ENCODE data around the gene HMGA1.
"Not testable (repeated sequence)": the region's sequence is repeated elsewhere in the genome, so short reads cannot be mapped to it uniquely, and the experiment has no call there.

The HMGA1 gene

DNA sequence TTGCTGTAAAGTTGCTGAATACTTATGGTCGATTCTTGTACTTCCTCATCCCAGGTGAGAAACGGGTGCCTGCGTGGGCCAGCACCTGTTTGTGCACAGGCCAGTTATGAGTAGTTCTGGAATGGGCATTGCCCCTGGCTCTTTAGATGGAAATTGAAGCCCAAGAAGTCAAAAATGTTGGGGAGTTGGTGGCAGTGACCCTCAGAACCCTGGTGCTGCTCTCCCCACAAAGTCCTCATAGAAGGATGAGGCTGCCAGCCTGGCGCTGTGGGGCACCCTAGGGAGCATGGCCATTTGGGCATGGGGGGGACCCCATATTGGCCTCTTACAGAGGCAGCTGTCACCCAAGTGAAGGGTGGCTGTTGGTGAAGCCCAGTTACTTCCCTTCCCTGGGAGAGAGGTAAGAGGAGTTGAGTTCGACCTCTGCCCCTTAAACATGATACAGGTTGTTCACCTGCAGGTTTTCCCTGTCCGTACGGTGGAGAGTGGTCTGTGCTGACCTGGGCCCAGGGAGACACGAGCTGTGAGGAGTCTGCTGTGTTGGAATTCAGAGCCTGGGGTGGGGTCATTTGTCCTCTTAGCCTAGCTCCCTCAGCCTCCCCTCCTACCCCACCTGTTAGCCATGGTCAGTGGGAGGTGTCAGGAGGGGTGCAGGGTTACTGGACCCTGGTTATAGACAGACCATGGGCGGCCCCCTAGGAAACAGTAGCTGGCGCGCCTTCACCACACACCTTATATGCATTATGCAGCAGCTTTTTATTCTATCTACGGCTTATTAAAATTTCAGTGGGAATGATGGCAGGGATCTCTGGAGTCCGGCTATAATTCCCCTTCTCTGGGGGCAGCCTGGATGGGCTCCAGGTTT lies 4.9 kb downstream of the HMGA1 start:
- DNase-seq: no peak

DNA sequence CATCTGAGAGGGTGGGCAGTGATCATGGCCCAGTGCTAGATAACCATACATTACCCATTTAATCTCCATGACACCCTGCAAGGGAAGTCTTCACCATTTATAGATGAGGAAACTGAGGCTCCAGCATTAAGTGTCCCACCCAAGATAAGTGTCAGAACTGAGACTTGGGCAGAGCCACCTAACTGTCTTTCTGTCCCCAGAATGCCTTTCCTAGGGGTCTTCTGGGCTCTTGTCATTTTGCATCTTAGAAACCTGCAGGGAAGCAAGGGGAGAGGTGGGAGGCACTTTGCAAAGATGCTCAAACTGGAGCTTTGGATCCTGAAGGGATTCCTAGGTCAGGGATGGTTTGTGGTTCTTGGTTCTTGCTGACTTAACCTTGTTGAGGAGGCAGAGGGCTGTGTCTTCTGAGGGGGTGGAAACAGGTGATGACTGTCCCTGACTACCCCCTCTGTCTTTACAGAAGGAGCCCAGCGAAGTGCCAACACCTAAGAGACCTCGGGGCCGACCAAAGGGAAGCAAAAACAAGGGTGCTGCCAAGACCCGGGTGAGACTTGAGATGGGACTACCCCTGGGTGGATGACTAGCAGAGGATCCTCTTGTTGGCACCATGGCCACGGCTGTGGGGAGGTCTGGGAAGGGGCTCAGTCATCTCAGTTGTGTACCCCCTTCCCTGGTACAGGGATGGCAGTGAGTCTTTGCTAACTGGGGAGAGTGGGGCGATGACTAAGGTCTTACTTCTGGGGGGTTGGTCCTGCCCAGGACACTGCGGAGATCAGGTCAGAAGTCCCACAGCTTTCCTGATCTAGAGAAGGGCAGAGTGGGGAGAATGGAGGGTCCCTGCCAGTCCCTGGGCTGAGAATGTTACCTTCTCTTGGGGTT lies 5.8 kb downstream of the HMGA1 start:
- no peak for DNase-seq

DNA sequence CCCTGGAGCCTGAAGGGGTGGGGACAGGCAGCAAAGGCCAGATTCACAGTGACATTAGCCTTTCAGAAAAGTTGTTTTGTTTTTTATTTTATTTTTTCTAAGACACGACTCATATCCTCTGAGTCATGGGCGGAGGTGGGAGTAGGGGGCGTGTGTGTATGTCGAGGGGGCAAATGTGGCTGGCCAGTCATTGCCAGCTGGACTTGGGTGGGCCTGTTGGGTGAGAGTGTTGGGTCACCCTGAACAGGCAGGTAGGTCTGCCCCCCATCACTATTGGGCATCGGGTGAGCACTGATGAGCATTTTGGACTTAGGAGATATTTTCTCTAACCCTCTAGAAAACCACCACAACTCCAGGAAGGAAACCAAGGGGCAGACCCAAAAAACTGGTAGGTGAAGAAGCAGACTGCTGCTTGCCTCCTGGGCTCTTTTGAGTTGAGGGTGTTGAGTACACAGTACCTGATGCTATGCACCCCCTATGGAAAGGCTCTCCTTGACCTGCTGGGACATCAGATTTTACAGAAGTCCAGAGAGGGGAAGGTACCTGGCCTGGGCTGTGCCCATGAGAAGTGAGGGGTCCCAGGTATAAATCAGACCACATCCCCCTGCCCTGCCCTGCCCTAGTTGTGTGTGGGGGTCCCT lies 6.6 kb downstream of the HMGA1 start:
- DNase-seq: no peak

DNA sequence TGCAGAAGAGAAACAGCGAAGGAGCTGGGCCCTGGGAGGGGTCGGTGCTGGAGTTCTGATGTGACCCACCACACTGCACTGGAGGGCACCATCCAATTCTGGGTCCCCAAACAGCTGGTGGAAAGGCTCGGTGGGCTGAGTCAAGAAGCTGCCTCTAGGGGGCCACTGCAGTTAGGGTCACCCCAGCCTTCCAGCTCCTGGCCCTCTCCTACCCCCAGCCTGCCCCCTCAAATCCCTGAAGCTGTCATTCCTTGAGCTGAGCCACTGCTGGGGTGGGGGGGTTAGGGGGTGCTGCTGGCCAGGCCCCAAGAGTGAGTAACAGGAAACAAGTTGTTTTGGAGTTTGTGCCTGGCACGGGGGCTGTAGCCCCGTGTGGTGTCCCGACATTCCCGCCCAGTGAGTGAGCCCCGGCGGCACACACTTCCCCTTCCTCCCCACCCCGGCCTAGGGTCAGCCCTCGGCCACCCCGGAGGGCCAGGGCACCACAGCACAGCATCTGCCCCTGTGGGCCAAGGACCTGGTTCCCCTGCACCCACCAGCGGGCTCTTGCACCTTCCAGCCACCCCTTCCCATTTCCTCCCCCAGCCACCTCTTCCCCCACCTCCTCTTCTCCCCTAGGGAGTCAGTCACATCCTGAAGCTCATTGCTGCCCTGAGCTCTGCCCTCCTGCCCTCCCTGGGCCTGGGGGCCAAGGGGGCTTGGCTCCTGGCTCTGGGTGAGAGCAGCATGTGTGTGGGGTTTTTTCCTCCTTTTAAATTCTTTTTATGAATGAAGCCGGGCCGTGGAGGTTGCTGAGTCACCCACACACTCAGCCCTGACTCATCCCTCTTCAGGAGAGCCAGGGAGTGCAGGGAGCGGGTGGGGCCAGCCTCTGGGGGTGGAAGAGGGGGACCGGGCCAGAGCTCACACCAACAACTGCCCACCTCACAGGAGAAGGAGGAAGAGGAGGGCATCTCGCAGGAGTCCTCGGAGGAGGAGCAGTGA lies 7.5 kb downstream of the HMGA1 start:
- no peak for DNase-seq

DNA sequence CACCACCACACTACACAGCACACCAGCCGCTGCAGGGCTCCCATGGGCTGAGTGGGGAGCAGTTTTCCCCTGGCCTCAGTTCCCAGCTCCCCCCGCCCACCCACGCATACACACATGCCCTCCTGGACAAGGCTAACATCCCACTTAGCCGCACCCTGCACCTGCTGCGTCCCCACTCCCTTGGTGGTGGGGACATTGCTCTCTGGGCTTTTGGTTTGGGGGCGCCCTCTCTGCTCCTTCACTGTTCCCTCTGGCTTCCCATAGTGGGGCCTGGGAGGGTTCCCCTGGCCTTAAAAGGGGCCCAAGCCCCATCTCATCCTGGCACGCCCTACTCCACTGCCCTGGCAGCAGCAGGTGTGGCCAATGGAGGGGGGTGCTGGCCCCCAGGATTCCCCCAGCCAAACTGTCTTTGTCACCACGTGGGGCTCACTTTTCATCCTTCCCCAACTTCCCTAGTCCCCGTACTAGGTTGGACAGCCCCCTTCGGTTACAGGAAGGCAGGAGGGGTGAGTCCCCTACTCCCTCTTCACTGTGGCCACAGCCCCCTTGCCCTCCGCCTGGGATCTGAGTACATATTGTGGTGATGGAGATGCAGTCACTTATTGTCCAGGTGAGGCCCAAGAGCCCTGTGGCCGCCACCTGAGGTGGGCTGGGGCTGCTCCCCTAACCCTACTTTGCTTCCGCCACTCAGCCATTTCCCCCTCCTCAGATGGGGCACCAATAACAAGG lies 8.5 kb downstream of the HMGA1 start:
- not testable (repeated sequence) for DNase-seq

DNA sequence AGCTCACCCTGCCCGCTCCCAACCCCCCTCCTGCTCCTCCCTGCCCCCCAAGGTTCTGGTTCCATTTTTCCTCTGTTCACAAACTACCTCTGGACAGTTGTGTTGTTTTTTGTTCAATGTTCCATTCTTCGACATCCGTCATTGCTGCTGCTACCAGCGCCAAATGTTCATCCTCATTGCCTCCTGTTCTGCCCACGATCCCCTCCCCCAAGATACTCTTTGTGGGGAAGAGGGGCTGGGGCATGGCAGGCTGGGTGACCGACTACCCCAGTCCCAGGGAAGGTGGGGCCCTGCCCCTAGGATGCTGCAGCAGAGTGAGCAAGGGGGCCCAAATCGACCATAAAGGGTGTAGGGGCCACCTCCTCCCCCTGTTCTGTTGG lies 9.1 kb downstream of the HMGA1 start:
- not testable (repeated sequence) for DNase-seq

DNA sequence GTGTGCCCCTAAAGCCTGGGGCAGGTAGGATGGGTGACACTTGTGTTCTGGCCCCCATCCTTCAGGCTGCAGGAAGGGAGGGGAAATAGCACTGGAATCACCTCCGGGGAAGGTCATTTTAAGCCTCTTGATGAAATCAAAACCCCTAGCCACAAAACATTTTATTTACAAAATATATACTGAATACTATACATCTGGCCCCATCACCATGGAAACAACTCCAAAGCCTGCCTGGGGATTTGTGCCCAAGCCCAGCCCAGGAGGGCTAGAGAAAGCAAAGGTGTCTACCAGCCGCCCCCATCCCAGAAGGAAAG lies 9.5 kb downstream of the HMGA1 start:
- no peak for DNase-seq

DNA sequence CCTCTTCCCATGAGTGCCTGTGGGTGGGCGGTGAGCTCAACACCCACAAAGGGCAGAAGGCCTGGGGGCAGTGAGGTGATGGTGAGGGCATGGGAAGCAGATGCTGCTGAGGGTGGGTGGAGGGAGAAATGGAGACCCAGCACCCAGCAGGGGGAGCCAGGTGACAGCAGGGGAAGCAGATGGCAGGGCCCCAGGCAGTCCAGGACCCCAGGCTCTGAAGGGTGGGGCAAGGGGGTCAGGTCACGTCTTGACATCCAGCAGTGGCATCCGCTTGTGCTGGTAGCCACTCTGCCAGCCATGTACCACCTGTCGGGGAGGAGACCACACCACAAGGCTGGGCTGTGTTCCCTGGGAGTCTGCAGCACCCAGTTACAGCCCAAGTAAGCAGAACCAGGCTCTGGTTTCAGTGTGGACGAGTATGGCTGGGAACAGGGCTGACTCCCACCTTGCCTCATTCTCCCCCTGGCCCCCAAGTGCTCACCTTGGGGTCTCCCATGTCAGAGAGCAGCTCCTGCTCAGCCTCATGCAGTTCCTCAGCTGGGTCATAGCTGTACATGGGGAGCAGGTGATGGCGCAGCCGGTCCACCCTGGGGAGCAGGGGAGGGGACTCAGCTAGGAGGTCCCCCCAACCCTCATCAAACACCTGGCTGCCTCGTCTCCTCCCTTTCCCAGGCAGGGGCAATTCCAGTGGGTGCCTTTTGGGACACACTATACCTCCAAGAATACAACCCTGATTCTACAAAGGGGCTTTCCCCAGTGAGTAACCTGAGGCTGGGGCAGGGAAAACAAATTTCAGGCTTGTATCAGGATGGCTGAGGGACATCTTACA lies 10.1 kb downstream of the HMGA1 start:
- DNase-seq: no peak

DNA sequence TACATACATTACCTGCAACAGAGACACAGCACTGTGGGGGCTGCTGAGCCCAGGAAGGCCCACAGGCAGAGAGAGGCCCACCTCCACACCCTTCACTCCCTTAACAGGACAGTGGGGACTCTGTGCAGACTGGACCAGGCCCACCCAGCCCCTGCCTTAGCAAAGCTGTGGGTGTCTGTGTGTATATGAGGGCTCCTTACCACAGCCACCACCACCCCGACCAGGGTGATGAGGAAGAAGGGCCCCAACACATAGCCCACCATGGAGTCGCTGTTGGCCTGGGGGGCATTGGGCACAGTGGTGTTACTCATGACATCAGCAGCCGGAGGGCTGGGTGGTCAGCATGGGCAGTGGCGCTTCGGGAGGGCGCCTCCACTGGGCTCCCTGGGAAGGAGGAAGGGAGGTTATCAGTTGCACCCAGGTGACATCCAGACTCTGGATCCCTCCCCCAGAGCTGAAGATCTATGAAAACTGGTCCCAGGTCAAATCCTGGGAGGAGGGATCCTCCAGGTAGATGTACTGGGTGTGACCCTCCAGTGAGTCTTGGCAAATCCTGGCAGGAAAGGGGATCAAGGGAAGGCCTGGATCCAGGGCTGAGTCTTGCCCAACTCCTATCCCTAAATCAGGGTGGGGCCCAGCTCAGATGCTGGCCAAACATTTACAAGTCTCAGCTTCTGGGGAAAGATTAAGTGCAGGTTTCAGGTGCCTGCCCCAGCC lies 11.0 kb downstream of the HMGA1 start:
- DNase-seq: no peak

DNA sequence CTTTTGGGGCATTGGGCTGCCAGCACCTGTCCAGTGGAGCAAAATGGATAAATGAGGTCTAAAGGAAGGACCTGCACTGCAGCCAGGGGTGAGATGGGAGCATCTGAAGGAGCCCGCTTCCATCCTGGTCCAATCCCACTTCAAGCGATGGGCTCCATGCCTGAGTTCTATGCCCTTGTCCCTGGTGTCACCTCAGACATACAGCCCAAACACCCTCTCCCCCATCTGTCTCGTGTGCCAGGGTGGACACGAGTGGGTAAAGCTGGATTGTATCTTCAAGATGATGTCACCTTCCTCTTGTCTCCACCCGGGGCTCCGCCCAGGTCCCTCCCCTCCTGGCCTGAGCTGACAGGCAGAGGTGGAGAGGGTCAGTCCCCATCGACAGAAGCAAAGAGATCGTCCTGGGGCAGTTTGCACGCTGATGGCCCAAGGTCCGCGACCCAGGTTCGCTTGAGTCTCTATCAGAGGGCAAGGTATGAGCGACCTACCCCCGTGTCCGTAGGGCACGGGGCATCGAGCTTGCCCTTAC lies 11.6 kb downstream of the HMGA1 start:
- no peak for DNase-seq

DNA sequence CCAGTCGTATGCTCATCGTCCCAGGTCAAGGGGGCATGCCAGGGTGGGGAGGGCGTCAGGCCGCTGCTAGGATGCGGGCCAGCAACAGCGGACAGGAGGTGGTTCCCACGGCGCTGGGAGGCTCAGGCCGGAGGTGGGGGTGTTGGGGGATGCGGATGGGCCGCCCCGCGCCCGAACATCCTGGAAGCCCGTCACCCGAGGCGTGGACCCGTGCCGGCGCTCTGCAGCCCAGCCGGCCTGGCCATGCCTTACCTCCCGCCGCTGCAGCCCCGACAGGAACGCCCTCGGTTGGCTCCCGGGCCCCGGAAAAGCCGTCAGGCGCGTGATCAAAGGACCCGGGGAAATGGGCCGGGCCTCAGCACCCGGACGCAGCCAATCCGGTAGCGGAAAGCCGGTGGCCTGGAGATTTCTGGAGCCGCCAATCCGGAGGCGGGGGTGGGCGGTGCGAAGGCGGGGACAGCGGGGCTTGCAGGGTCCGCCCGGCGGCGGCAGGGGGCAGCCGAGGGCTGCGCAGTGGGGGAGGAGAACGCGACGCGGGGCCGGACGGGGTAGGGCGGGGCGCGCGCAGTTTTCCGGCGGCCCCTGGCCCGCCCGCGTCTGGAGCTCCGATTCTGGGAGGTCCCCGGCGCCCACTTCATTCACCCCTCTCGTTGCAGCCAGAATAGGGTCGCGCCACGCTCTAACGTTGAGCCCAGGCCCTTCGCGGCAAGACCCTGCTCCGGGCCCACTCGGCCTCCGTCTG lies 12.2 kb downstream of the HMGA1 start, which contains the start of gene SMIM29:
Gene SMIM29, minus strand, starts transcription at position 280 of the 742 bp plus-strand sequence. CDS start 1,215 bp downstream, outside the sequence.
- DNase-seq: peak; percentile 93

DNA sequence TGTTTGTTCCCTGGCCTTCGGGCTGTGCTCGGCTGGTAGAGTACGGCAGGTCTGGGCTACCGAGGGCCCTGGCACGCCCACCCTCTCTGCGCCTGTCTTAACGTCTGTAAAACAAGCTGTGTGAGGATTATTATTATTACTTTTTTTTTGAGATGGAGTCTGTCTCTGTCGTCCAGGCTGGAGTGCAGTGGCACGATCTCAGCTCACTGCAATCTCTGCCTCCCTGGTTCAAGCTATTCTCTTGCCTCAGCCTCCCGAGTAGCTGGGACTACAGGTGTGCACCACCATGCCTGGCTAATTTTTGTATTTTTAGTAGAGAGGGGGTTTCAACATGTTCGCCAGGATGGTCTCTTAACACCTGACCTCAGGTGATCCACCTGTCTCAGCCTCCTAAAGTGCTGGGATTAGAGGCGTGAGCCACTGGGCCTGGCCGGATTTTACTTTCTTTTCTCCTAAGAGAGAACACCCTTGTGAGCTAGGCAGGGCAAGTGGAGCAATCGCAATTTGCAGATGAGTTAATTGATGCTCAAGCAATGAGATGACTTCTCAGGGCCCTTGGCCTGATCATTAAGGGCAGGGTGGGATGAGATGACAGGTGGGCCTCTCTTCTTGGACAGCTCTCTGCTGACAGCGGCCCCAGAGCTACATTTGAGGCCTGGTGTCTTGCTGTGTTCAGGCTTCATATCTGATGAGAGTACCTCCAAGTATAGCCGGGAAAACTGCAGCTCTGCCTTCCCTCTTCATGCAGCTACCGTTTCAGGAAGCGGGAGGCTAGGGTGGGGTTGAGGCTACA lies 13.0 kb downstream of the HMGA1 start:
- DNase-seq: no peak

DNA sequence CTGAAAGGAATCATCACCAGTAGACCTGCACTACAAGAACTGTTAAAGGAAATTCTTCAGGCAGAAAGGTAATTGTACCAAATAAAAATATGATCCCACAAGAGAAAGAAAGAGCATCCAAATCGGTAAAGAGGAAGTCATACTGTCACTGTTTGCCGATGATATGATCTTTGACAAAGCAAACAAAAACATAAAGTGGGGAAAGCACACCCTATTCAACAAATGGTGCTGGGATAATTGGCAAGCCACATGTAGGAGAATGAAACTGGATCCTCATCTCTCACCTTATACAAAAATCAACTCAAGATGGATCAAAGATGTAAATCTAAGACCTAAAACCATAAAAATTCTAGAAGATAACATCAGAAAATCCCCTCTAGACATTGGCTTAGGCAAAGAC lies 15.7 kb downstream of the HMGA1 start:
- DNase-seq: not testable (repeated sequence)

DNA sequence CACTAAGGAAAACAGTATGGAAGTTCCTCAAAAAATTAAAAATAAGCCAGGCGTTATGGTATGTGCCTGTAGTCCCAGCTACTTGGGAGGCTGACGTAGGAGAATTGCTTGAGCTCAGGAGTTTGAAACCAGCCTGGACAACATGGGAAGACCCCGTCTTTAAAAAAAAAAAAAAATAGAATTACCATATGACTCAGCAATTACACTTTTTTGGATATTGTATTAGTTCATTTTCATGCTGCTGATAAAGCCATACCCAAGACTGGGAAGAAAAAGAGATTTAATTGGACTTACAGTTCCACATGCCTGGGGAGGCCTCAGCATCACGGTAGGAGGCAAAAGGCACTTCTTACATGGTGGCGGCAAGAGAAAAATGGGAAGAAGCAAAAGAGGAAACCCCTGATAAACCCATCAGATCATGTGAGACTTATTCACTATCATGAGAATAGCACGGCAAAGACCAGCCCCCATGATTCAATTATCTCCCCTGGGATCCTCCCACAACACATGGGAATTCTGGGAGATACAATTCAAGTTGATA lies 22.9 kb downstream of the HMGA1 start:
- no peak for DNase-seq

DNA sequence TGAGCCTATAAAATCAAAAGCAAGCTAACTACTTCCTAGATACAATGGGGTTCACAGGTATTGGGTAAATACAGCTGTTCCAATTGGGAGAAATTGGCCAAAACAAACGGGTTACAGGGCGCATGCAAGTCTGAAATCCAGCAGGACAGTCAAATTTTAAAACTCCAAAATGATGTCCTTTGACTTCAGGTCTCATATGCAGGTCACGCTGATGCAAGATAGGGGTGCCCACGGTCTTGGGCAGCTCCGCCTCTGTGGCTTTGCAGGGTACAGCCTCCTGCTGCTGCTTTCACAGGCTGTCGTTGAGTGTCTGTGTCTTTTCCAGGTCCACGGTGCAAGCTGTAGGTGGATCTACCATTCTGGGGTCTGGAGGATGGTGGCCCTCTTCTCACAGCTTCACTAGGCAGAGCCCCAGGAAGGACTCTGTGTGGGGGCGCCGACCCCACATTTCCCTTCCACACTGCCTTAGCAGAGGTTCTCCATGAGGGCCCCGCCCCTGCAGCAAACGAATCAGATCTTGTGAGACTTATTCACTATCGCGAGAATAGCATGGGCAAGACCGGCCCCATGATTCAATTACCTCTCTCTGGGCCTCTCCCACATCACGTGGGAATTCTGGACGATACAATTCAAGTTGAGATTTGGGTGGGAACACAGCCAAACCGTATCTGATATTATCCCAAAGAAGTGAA lies 24.0 kb downstream of the HMGA1 start:
- no peak for DNase-seq

DNA sequence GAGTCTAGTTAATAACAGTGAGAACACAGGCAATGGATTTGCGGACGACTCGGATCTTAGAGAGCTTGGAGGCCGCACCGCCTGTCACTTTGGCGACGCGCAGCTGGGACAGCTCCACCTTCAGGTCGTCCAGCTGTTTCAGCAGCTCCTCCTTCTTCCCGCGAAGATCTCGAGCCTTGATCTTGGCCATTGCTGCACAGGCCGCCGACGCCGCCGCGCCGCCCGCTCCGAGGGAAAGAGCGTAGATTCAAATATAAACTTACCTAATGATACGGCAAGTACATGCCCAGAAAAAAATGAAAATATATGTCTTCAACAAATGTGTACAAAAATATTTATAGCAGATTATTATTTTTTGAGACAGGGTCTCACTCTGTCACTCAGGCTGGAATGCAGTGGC lies 26.8 kb downstream of the HMGA1 start:
- not testable (repeated sequence) for DNase-seq

DNA sequence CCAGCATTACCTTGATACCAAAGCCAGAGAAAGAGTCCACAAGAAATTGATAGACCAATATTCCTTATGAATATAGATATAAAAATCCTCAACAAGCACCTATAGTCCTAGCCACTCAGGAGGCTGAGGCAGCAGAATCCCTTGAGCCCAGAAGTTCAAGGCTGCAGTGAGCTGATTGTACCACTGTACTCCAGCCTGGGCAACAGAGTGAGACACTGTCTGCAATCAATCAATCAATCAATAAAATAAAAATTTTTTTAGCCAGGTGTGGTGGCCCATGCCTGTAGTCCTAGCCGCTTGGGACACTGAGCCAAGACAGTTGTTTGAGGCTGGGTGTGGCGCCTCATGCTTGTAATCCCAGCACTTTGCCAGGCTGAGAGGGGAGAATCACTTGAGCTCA lies 31.1 kb downstream of the HMGA1 start:
- no peak for DNase-seq
